ENCODE measurements around the gene GRAP2.

- TF ChIP-seq CTCF (IDR thresholded peaks at IDR 0.05), result no peak
- no peak for TF ChIP-seq POLR2A (IDR thresholded peaks at IDR 0.05)
These were observed at the start of gene GRAP2 for GRCh38 chr22:39900306-39901227.
